ENCODE results near the gene PRAC2.
"Not testable (repeated sequence)": the region's sequence is repeated elsewhere in the genome, so short reads cannot be mapped to it uniquely, and the experiment has no call there.

Gene PRAC2

GRCh38 chr17:48722915-48723422, at the start of gene PRAC2:
Gene PRAC2, plus strand, starts transcription at chr17:48723185. Its CDS starts 1,226 bp downstream, at chr17:48724411.
- no peak for DNase-seq (ENCODE audit: low read depth in 1 of 2, low spot score in 1 of 2)

- DNase-seq (ENCODE audit: low read depth in 1 of 2, low spot score in 1 of 2) = no peak
Measured at GRCh38 chr17:48676963-48677558, 45.9 kb upstream of the PRAC2 start.

GRCh38 chr17:48678141-48678971, 44.6 kb upstream of the PRAC2 start:
- DNase-seq (ENCODE audit: low read depth in 1 of 2, low spot score in 1 of 2) = peak; percentile 44 to 64

DNA sequence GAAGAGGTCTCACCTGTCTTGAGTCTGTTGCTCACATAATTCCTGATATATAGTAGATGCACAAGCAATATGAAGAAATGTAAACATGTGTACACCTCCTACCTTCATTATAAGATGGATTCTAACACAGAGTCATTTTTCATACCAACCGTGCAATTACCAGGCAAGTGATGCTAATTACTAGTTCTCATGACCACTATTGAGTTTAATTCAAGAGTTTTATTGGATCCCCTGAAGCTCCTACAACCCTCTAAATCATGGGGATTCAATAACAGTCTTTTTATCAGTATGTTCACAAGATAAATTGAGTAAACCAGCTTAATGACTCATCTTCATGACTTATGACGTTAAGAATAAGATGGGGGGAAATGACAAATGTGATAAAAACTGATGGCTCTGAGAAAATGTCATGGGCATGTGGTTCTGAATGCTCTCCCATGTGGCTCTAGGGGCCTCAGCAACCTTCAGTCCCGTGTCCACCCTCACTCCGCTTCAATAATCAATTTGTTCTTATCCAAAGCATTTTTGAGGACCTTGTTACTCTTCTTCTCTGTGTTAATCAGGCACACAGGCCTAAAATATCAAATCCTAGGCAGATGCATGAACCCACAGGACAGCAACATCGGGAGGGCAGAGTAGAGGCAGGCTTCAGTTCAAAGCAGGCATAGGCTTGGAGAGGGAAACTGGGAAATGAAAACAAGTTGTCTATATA, 43.4 kb upstream of the PRAC2 start:
- DNase-seq (ENCODE audit: low read depth in 1 of 2, low spot score in 1 of 2) = no peak

DNA sequence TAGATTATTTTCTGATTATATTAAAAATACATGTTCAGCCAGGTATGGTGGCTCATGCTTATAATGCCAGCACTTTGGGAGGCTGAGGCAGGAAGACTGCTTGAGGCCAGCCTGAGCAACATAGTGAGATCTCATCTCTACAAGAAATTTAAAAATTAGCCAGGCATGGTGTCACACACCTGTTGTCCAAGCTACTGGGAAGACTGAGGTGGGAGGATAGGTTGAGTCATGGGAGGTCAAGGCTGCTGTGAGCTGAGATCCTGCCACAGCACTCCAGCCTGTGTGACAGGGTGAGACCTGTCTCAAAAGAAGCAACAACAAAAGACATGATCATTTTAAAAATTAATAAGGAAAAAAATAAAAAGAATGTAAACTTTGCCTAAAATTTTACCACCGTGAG, 41.4 kb upstream of the PRAC2 start:
- no peak for DNase-seq (ENCODE audit: low read depth in 1 of 2, low spot score in 1 of 2)

GRCh38 chr17:48690655-48691054, 32.3 kb upstream of the PRAC2 start:
- DNase-seq (ENCODE audit: low read depth in 1 of 2, low spot score in 1 of 2) = no peak

DNA sequence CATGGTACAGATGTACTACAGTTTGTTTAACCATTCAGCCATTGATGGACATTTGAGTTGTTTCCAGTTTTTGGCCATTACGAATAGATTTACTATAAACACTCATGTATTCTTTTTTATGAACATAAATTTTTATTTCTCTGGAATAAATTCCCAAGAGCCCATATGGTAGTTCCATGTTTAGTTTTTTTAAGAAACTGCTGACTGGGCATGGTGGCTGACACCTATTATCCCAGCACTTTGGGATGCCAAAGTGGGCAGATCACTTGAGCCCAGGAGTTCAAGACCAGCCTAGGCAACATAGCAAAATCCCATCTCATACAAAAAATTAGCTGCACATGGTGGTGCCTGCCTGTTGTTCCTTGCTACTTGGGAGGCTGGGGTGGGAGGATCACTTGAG, 30.9 kb upstream of the PRAC2 start:
- DNase-seq (ENCODE audit: low read depth in 1 of 2, low spot score in 1 of 2) = no peak

DNA sequence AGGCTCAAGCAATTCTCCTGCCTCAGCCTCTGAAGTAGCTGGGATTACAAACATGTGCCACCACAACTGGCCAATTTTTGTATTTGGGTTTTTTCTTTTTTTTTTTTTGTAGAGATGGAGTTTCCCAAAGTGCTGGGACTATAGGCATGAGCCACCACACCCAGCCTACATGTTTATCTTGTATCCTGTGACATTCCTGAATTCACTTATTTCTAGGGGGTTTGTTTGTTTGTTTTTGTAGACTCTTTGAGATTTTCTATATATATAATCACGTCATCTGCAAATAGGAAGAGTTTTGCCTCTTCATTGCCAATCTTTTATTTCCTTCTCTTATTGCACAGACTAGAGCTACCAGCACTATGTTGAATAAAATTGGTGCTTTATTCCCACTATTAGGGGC, 29.8 kb upstream of the PRAC2 start:
- DNase-seq (ENCODE audit: low read depth in 1 of 2, low spot score in 1 of 2) = no peak

GRCh38 chr17:48701864-48702532, 21.0 kb upstream of the PRAC2 start:
- no peak for DNase-seq (ENCODE audit: low read depth in 1 of 2, low spot score in 1 of 2)

GRCh38 chr17:48704361-48705248, 18.4 kb upstream of the PRAC2 start:
- no peak for DNase-seq (ENCODE audit: low read depth in 1 of 2, low spot score in 1 of 2)

- no peak for DNase-seq (ENCODE audit: low read depth in 1 of 2, low spot score in 1 of 2)
Measured at GRCh38 chr17:48711128-48711527, 11.9 kb upstream of the PRAC2 start.

GRCh38 chr17:48715496-48716399, 7.2 kb upstream of the PRAC2 start:
- no peak for DNase-seq (ENCODE audit: low read depth in 1 of 2, low spot score in 1 of 2)

- DNase-seq (ENCODE audit: low read depth in 1 of 2, low spot score in 1 of 2) = not testable (repeated sequence)
Measured at GRCh38 chr17:48716549-48716948, 6.4 kb upstream of the PRAC2 start.

DNA sequence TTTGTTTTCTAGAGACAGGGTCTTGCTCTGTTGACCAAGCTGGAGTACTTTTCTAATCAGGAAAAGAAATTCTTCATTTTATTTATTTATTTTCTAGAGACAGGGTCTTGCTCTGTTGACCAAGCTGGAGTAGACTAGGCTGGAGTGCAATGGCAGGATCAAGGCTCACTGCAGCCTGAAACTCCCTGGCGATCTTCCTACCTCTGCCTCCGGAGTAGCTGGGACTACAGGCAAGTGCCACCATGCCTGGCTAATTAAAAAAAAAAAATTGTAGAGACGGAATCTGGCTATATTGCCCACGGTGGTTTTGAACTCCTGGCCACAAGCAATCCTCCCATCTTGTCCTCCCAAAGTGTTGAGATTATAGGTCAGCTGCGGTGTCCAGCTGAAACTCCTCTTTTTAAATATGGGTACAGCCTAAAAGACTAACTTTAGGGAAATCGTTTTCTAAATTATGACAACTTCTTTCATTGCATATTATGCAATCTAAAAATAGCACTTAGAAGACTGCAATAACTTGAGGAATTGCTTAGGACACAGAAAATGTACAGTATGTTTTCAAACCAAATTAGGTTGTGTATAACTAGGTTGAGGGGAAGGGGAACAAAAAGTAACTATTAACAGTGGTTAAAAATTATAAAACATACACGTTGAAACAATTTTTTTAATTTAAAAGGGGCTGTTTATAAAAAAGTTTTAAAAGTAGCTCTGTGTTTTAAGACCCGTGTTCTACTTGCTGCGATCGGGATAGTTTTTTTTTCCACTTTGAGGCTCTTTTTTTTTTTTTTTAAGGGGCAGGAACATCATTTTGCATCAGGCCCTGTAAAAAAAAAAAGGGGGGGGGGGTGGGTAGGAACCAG, 5.4 kb upstream of the PRAC2 start:
- no peak for DNase-seq (ENCODE audit: low read depth in 1 of 2, low spot score in 1 of 2)

DNA sequence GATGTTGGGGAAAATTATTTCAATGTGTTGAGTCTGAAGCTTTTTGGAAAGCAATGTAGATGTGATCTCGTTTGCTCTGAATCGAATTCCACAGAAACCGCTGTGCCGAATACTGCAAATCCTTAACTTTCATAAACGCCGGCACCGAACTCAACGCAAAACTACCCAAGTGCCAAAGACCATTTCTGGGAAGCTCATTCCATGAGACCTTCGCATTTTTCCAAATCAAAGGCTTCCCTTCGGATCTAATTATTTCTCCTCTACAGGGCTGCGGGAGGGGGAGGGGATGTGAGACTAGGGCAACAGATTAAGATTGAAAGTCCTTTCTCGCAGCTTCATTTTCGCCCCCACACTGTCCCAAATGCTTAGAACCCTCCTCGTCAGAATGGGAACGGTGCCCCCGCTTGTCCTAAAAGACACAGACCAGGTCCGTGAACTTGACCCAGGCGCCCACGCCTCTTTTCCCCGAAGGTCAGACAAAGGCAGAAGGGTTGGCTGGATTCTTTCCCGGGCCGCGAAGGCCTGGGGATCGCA, 4.7 kb upstream of the PRAC2 start:
- DNase-seq (ENCODE audit: low read depth in 1 of 2, low spot score in 1 of 2) = no peak

GRCh38 chr17:48718761-48719641, 4.0 kb upstream of the PRAC2 start:
- DNase-seq (ENCODE audit: low read depth in 1 of 2, low spot score in 1 of 2) = no peak

GRCh38 chr17:48719642-48720265, 3.2 kb upstream of the PRAC2 start:
- DNase-seq (ENCODE audit: low read depth in 1 of 2, low spot score in 1 of 2) = no peak
